Skeletal muscle tissue (tissue), 4 donors: ENCODE results near the gene UROC1. TPM values are rescaled to one million over a fixed set of nuclear protein-coding genes. Genes with fewer than 3 reads are reported as not detected.

ENCODE experiments used
- H3K27ac ChIP-seq: one replicate; pipeline ENCODE4 v1.7.0; 2013; ENCODE audit warnings: mild to moderate bottlenecking, low read depth, low read length, inconsistent platforms
- H3K27me3 ChIP-seq, 3 donors: one replicate each; pipeline ENCODE4 v1.7.0; 2013; ENCODE audit warnings: low read length in 3 of 3; ENCODE audit not compliant: control insufficient read depth in 3 of 3, insufficient read depth in 3 of 3
- H3K36me3 ChIP-seq, 3 donors: one replicate each; pipeline ENCODE4 v1.7.0; 2013; ENCODE audit warnings: low read length in 3 of 3; ENCODE audit not compliant: control insufficient read depth in 3 of 3, insufficient read depth in 3 of 3
- H3K4me1 ChIP-seq, 3 donors: one replicate each; pipeline ENCODE4 v1.7.0; 2013; ENCODE audit warnings: low read length in 3 of 3, mild to moderate bottlenecking in 3 of 3; ENCODE audit not compliant: control insufficient read depth in 3 of 3, insufficient read depth in 3 of 3
- H3K4me3 ChIP-seq, 3 donors: one replicate each; pipeline ENCODE4 v1.7.0; 2013; ENCODE audit warnings: low read length in 3 of 3
- H3K9ac ChIP-seq, 3 donors: one replicate each; pipeline ENCODE4 v1.7.0; 2013; ENCODE audit warnings: low read length in 3 of 3, mild to moderate bottlenecking in 3 of 3, moderate library complexity in 2 of 3, low read depth in 1 of 3
- H3K9me3 ChIP-seq, 3 donors: one replicate each; pipeline ENCODE4 v1.7.0; 2013; ENCODE audit warnings: low read length in 3 of 3; ENCODE audit not compliant: control insufficient read depth in 3 of 3
- total RNA-seq: library from RNA; depleted of rRNA; stranded (reverse); fragments of >200 nt; gene quantifications from one replicate; pipeline ENCODE4 v1.2.3, GENCODE V29; 2014
- donor health status: Osteomylitis.

Gene UROC1
- total RNA-seq, 1 donor from 2014 or later: not detected

- peaks cover 4 to 20% (median 7%) of the 10 kb centered on the region in 3 donors for H3K4me1 ChIP-seq
- H3K4me3 ChIP-seq: no peak overlapping the region
- H3K9me3 ChIP-seq: no peaks in the 10 kb centered on the region
- H3K36me3 ChIP-seq: no peaks in the 10 kb centered on the region
- no peak overlapping the region for H3K9ac ChIP-seq
- no peak overlapping the region for H3K27ac ChIP-seq
- H3K27me3 ChIP-seq: peaks cover 0 to 8% (median 5%) of the 10 kb centered on the region in 3 donors
Measured at GRCh38 chr3:126553284-126554084, 35.9 kb upstream of the UROC1 start.

- Histone ChIP-seq H3K4me3 (no peak overlapping the region), H3K27me3 (peaks cover under 1 to 8% (median 5%) of the 10 kb centered on the region in 3 donors), H3K4me1 (peaks cover 4 to 20% (median 7%) of the 10 kb centered on the region in 3 donors), H3K27ac (no peak overlapping the region), H3K9me3 (no peaks in the 10 kb centered on the region), H3K9ac (no peak overlapping the region), H3K36me3 (no peaks in the 10 kb centered on the region)
Measured at GRCh38 chr3:126552688-126553283, 35.2 kb upstream of the UROC1 start.

GRCh38 chr3:126551839-126552687 lies 34.5 kb upstream of the UROC1 start:
- H3K4me3 ChIP-seq: no peak overlapping the region
- peaks cover 2 to 8% (median 5%) of the 10 kb centered on the region in 3 donors for H3K27me3 ChIP-seq
- H3K36me3 ChIP-seq: no peaks in the 10 kb centered on the region
- H3K4me1 ChIP-seq: peaks cover 4 to 20% (median 7%) of the 10 kb centered on the region in 3 donors
- no peak overlapping the region for H3K9ac ChIP-seq
- no peaks in the 10 kb centered on the region for H3K9me3 ChIP-seq
- no peak overlapping the region for H3K27ac ChIP-seq

GRCh38 chr3:126551121-126551838 lies 33.7 kb upstream of the UROC1 start:
- Histone ChIP-seq H3K4me1 (peaks cover 4 to 20% (median 7%) of the 10 kb centered on the region in 3 donors), H3K9ac (no peak overlapping the region), H3K9me3 (no peaks in the 10 kb centered on the region), H3K4me3 (no peak overlapping the region), H3K36me3 (no peaks in the 10 kb centered on the region), H3K27ac (no peak overlapping the region), H3K27me3 (peaks cover 6 to 12% (median 8%) of the 10 kb centered on the region in 3 donors)

GRCh38 chr3:126550488-126551051 lies 33.0 kb upstream of the UROC1 start:
- Histone ChIP-seq H3K36me3 (no peaks in the 10 kb centered on the region), H3K9me3 (no peaks in the 10 kb centered on the region), H3K27ac (no peak overlapping the region), H3K9ac (no peak overlapping the region), H3K27me3 (peaks cover 6 to 12% (median 8%) of the 10 kb centered on the region in 3 donors), H3K4me1 (peaks cover 4 to 20% (median 7%) of the 10 kb centered on the region in 3 donors), H3K4me3 (no peak overlapping the region)

GRCh38 chr3:126549861-126550487 lies 32.4 kb upstream of the UROC1 start:
- no peak overlapping the region for H3K27ac ChIP-seq
- peaks cover 4 to 20% (median 7%) of the 10 kb centered on the region in 3 donors for H3K4me1 ChIP-seq
- no peak overlapping the region for H3K4me3 ChIP-seq
- no peaks in the 10 kb centered on the region for H3K9me3 ChIP-seq
- H3K36me3 ChIP-seq: no peaks in the 10 kb centered on the region
- H3K27me3 ChIP-seq: peaks cover 6 to 12% (median 8%) of the 10 kb centered on the region in 3 donors
- no peak overlapping the region for H3K9ac ChIP-seq

- peaks cover 12 to 19% (median 18%) of the 10 kb centered on the region in 3 donors for H3K27me3 ChIP-seq
- no peak overlapping the region for H3K4me3 ChIP-seq
- no peaks in the 10 kb centered on the region for H3K36me3 ChIP-seq
- no peaks in the 10 kb centered on the region for H3K9me3 ChIP-seq
- peaks cover 4 to 20% (median 9%) of the 10 kb centered on the region in 3 donors for H3K4me1 ChIP-seq
- no peak overlapping the region for H3K9ac ChIP-seq
- no peak overlapping the region for H3K27ac ChIP-seq
Measured at GRCh38 chr3:126548556-126549466, 31.2 kb upstream of the UROC1 start.

- Histone ChIP-seq H3K27ac (no peak overlapping the region), H3K27me3 (peaks cover 21 to 29% (median 29%) of the 10 kb centered on the region in 3 donors), H3K36me3 (no peaks in the 10 kb centered on the region), H3K4me1 (peaks cover 4 to 20% (median 9%) of the 10 kb centered on the region in 3 donors), H3K9me3 (no peaks in the 10 kb centered on the region), H3K4me3 (no peak overlapping the region), H3K9ac (no peak overlapping the region)
Measured at GRCh38 chr3:126547721-126548120, 30.1 kb upstream of the UROC1 start.
